HEK293 (cell line): ENCODE data around the gene KCP.

ENCODE experiments used
- CTCF ChIA-PET: fragments of 350-600 bp; formaldehyde crosslinking; extraction: SDS; loops from one replicate; lab custom pipeline; 2021; ENCODE audit warnings: antibody characterized with exemption; lab: Yijun Ruan, JAX
- POLR2A ChIA-PET: fragments of 300-600 bp; formaldehyde crosslinking; extraction: SDS; loops from one replicate; lab custom pipeline; 2020; ENCODE audit warnings: antibody characterized with exemption, inconsistent platforms; lab: Yijun Ruan, JAX
- H3K27ac ChIP-seq: fragments of 200-500 bp; sonication (Bioruptor generic); 2 replicates; pipeline ENCODE4 v1.5.1; 2014; ENCODE audit warnings: low read depth, low read length, control low read depth, inconsistent platforms; ENCODE audit errors: extremely low read depth
- H3K36me3 ChIP-seq, 2 experiments: fragments of 200-500 bp in 1 of 2; sonication (Bioruptor generic) in 1 of 2; 1 replicate in 1 of 2; 2 replicates in 1 of 2; pipeline ENCODE4 v1.5.1; 2014 to 2017; ENCODE audit warnings: inconsistent platforms in 2 of 2, low read length in 2 of 2; ENCODE audit not compliant: control insufficient read depth in 2 of 2, insufficient read depth in 1 of 2
- H3K4me1 ChIP-seq: fragments of 200-500 bp; sonication (Bioruptor generic); 2 replicates; pipeline ENCODE4 v1.5.1; 2014; ENCODE audit warnings: mild to moderate bottlenecking, low read length, inconsistent platforms; ENCODE audit not compliant: control insufficient read depth, insufficient read depth
- H3K4me3 ChIP-seq: 2 replicates; pipeline ENCODE4 v1.5.1; 2011; ENCODE audit warnings: low read depth, mild to moderate bottlenecking, control low read depth, low read length, moderate library complexity
- H3K9me3 ChIP-seq: fragments of 200-500 bp; sonication (Bioruptor generic); 2 replicates; pipeline ENCODE4 v1.5.1; 2014; ENCODE audit warnings: low read depth, low read length, inconsistent platforms; ENCODE audit not compliant: control insufficient read depth, insufficient read depth
- SCRT2 ChIP-seq: fragments of 450-650 bp; formaldehyde crosslinking; IDR thresholded peaks from 2 replicates; pipeline ENCODE4 v1.5.1; 2016; ENCODE audit warnings: missing biosample characterization, missing genetic modification characterization
- ZBTB8A ChIP-seq: fragments of 450-650 bp; formaldehyde crosslinking; IDR thresholded peaks from 2 replicates; pipeline ENCODE4 v1.5.1; 2016; ENCODE audit warnings: missing biosample characterization, missing genetic modification characterization
- ZFP3 ChIP-seq: fragments of 450-650 bp; formaldehyde crosslinking; IDR thresholded peaks from 2 replicates; pipeline ENCODE4 v1.5.1; 2016; ENCODE audit warnings: low read depth, missing biosample characterization, missing genetic modification characterization
- ZNF175 ChIP-seq: fragments of 450-650 bp; formaldehyde crosslinking; IDR thresholded peaks from 2 replicates; pipeline ENCODE4 v1.5.1; 2016; ENCODE audit warnings: missing biosample characterization, missing genetic modification characterization
- ZNF394 ChIP-seq: fragments of 450-650 bp; formaldehyde crosslinking; IDR thresholded peaks from 2 replicates; pipeline ENCODE4 v1.5.1; 2016; ENCODE audit warnings: missing biosample characterization, missing genetic modification characterization, mild to moderate bottlenecking, moderate library complexity, borderline replicate concordance
- ZNF473 ChIP-seq: fragments of 450-650 bp; formaldehyde crosslinking; IDR thresholded peaks from 2 replicates; pipeline ENCODE4 v1.5.1; 2017; ENCODE audit warnings: missing biosample characterization, missing genetic modification characterization
- ZNF48 ChIP-seq: fragments of 450-650 bp; formaldehyde crosslinking; IDR thresholded peaks from 2 replicates; pipeline ENCODE4 v1.5.1; 2016; ENCODE audit warnings: missing biosample characterization, missing genetic modification characterization
- ZNF529 ChIP-seq: fragments of 450-650 bp; formaldehyde crosslinking; IDR thresholded peaks from 2 replicates; pipeline ENCODE4 v1.5.1; 2017; ENCODE audit warnings: missing genetic modification characterization, missing biosample characterization; ENCODE audit not compliant: insufficient replicate concordance
- ZNF629 ChIP-seq: fragments of 450-650 bp; formaldehyde crosslinking; IDR thresholded peaks from 2 replicates; pipeline ENCODE4 v1.5.1; 2017; ENCODE audit warnings: missing biosample characterization, missing genetic modification characterization
- ZNF707 ChIP-seq: fragments of 450-650 bp; formaldehyde crosslinking; IDR thresholded peaks from 2 replicates; pipeline ENCODE4 v1.5.1; 2016; ENCODE audit warnings: missing biosample characterization, missing genetic modification characterization
- ZNF777 ChIP-seq: fragments of 450-650 bp; formaldehyde crosslinking; IDR thresholded peaks from 2 replicates; pipeline ENCODE4 v1.5.1; 2017; ENCODE audit warnings: missing biosample characterization, missing genetic modification characterization, borderline replicate concordance
- ZNF843 ChIP-seq: fragments of 450-650 bp; formaldehyde crosslinking; IDR thresholded peaks from 2 replicates; pipeline ENCODE4 v1.5.1; 2016; ENCODE audit warnings: missing biosample characterization, missing genetic modification characterization
- TF ChIP-seq, protein P1 (sequence below): fragments of 450-650 bp; formaldehyde crosslinking; optimal IDR thresholded peaks from 2 replicates; pipeline ENCODE3; 2016; ENCODE audit warnings: missing biosample characterization, mild to moderate bottlenecking, missing genetic modification characterization
- TF ChIP-seq, protein P2 (sequence below): fragments of 450-650 bp; formaldehyde crosslinking; IDR thresholded peaks from 2 replicates; pipeline ENCODE4 v1.5.1; 2017; ENCODE audit warnings: missing biosample characterization, missing genetic modification characterization
- TF ChIP-seq, protein P3 (sequence below): fragments of 450-650 bp; formaldehyde crosslinking; IDR thresholded peaks from 2 replicates; pipeline ENCODE4 v1.5.1; 2016; ENCODE audit warnings: missing biosample characterization, missing genetic modification characterization
- TF ChIP-seq, protein P4 (sequence below): fragments of 450-650 bp; formaldehyde crosslinking; IDR thresholded peaks from 2 replicates; pipeline ENCODE4 v1.5.1; 2016; ENCODE audit warnings: missing biosample characterization, missing genetic modification characterization, borderline replicate concordance
- TF ChIP-seq, protein P5 (sequence below): fragments of 450-650 bp; formaldehyde crosslinking; IDR thresholded peaks from 2 replicates; pipeline ENCODE4 v1.5.1; 2017; ENCODE audit warnings: missing biosample characterization, missing genetic modification characterization
- TF ChIP-seq, protein P6 (sequence below): fragments of 450-650 bp; formaldehyde crosslinking; IDR thresholded peaks from 2 replicates; pipeline ENCODE4 v1.5.1; 2017; ENCODE audit warnings: missing biosample characterization, mild to moderate bottlenecking, missing genetic modification characterization, moderate library complexity

Gene KCP

DNA sequence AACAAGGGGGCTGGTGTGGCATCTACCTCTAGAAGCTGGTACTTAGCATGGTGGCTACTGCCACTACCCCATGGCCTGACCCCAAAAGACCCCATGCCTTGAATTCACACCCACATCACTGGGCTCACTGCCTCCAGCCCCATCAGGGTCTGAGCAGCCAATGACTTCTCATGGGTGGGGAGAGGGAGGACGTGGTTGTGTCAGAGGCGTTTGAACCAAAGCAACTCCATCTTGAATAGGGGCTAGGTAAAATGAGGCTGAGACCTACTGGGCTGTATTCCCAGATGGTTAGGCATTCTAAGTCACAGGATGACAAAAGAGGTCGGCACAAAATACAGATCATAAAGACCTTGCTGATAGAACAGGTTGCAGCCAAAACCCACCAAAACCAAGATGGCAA lies 15.2 kb downstream of the KCP start:
- no peaks in the 10 kb centered on the region for H3K9me3 ChIP-seq
- POLR2A ChIA-PET: no interaction called here
- no peak overlapping the region for H3K27ac ChIP-seq
- no peak for TF ChIP-seq SCRT2
- no peak for TF ChIP-seq ZNF48 (tag by site-specific recombination)
- CTCF ChIA-PET: interaction anchor here (1.5 kb wide), 1 partner anchor 12 kb away, joined by 4 read pairs; no protein-coding TSS in a partner anchor
- H3K4me1 ChIP-seq: no peaks in the 10 kb centered on the region
- no peaks in the 10 kb centered on the region for H3K36me3 ChIP-seq
- no peak overlapping the region for H3K4me3 ChIP-seq

DNA sequence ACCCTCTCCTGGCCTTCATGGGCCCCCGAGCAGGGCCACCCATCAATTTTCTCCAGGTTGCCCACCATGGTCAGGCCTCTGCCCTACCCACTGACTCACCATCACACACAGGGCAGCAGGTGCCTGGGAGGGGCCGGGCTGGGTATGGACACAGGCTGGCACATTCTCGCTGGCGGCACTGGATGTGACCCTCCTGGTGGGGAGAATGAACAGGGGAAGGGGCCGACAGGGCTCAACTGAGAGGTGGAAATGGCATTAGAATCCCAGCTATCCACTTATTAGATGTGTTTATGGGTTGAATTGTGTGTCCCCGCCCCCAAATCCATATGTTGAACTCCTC lies 16.4 kb downstream of the KCP start:
- H3K36me3 ChIP-seq: no peaks in the 10 kb centered on the region
- no peak overlapping the region for H3K4me3 ChIP-seq
- CTCF ChIA-PET: interaction anchor here (1.0 kb wide), 1 partner anchor 11 kb away, joined by 6 read pairs; no protein-coding TSS in a partner anchor
- POLR2A ChIA-PET: no interaction called here
- no peaks in the 10 kb centered on the region for H3K4me1 ChIP-seq
- H3K9me3 ChIP-seq: no peaks in the 10 kb centered on the region
- TF ChIP-seq ZBTB8A: no peak
- no peak for TF ChIP-seq ZNF843
- no peak for TF ChIP-seq ZFP3 (tag by site-specific recombination)
- TF ChIP-seq ZNF777: no peak
- no peak for TF ChIP-seq ZNF175
- TF ChIP-seq, protein P1, sequence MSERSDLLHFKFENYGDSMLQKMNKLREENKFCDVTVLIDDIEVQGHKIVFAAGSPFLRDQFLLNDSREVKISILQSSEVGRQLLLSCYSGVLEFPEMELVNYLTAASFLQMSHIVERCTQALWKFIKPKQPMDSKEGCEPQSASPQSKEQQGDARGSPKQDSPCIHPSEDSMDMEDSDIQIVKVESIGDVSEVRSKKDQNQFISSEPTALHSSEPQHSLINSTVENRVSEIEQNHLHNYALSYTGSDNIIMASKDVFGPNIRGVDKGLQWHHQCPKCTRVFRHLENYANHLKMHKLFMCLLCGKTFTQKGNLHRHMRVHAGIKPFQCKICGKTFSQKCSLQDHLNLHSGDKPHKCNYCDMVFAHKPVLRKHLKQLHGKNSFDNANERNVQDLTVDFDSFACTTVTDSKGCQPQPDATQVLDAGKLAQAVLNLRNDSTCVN (tag by site-specific recombination): no peak
- TF ChIP-seq, protein P2, sequence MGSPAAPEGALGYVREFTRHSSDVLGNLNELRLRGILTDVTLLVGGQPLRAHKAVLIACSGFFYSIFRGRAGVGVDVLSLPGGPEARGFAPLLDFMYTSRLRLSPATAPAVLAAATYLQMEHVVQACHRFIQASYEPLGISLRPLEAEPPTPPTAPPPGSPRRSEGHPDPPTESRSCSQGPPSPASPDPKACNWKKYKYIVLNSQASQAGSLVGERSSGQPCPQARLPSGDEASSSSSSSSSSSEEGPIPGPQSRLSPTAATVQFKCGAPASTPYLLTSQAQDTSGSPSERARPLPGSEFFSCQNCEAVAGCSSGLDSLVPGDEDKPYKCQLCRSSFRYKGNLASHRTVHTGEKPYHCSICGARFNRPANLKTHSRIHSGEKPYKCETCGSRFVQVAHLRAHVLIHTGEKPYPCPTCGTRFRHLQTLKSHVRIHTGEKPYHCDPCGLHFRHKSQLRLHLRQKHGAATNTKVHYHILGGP (tag by site-specific recombination): no peak
- TF ChIP-seq, protein P3, sequence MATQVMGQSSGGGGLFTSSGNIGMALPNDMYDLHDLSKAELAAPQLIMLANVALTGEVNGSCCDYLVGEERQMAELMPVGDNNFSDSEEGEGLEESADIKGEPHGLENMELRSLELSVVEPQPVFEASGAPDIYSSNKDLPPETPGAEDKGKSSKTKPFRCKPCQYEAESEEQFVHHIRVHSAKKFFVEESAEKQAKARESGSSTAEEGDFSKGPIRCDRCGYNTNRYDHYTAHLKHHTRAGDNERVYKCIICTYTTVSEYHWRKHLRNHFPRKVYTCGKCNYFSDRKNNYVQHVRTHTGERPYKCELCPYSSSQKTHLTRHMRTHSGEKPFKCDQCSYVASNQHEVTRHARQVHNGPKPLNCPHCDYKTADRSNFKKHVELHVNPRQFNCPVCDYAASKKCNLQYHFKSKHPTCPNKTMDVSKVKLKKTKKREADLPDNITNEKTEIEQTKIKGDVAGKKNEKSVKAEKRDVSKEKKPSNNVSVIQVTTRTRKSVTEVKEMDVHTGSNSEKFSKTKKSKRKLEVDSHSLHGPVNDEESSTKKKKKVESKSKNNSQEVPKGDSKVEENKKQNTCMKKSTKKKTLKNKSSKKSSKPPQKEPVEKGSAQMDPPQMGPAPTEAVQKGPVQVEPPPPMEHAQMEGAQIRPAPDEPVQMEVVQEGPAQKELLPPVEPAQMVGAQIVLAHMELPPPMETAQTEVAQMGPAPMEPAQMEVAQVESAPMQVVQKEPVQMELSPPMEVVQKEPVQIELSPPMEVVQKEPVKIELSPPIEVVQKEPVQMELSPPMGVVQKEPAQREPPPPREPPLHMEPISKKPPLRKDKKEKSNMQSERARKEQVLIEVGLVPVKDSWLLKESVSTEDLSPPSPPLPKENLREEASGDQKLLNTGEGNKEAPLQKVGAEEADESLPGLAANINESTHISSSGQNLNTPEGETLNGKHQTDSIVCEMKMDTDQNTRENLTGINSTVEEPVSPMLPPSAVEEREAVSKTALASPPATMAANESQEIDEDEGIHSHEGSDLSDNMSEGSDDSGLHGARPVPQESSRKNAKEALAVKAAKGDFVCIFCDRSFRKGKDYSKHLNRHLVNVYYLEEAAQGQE (tag by site-specific recombination): no peak
- no peak for TF ChIP-seq ZNF707 (tag by site-specific recombination)
- TF ChIP-seq, all 188 proteins: peak for 0
- no peak overlapping the region for H3K27ac ChIP-seq

DNA sequence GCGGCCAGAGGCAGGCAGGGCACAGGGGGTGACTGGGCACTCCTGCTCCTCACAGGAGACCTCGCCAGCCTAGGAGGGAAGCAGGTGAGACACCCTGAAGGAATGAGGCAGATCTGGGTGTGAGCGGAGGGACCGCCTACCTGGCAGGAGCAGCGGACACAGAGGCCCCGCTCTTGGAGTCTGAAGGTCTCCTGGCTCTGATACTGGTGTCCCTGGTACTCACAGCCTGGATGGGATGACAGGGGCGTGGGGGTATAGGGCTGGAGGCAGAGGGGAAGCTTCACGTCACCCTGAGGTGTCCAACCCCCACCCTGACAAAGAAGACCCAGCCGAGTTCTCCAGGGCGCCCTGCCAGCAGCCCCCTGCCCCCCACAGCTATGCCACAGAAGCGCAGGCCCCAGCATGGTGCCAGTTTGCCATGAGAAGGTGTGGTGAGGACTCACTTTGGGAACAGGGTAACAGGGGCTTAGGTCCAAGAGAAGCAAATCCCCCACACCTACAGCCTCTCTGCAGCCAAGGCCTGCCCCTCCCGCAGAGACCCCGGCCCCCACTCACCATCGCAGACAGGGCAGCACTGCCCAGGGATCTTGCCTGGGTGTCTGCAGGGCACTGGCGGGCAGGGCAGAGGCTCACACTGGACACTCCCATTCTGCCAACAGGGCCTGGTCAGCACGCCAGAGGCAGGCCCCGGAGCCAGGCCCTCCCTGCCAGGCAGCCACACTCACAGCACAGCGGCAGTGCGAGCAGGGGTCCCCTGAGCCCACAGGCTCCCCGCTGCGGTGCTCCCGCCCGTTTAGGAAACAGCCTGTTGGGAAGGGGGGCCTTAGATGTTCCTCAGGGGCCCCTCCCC lies 17.0 kb downstream of the KCP start:
- ChIA-PET CTCF (interaction anchor here (1.0 kb wide), 2 partner anchors 10 kb away, joined by 5 to 6 read pairs; no protein-coding TSS in a partner anchor), POLR2A (no interaction called here)
- TF ChIP-seq, protein P4, sequence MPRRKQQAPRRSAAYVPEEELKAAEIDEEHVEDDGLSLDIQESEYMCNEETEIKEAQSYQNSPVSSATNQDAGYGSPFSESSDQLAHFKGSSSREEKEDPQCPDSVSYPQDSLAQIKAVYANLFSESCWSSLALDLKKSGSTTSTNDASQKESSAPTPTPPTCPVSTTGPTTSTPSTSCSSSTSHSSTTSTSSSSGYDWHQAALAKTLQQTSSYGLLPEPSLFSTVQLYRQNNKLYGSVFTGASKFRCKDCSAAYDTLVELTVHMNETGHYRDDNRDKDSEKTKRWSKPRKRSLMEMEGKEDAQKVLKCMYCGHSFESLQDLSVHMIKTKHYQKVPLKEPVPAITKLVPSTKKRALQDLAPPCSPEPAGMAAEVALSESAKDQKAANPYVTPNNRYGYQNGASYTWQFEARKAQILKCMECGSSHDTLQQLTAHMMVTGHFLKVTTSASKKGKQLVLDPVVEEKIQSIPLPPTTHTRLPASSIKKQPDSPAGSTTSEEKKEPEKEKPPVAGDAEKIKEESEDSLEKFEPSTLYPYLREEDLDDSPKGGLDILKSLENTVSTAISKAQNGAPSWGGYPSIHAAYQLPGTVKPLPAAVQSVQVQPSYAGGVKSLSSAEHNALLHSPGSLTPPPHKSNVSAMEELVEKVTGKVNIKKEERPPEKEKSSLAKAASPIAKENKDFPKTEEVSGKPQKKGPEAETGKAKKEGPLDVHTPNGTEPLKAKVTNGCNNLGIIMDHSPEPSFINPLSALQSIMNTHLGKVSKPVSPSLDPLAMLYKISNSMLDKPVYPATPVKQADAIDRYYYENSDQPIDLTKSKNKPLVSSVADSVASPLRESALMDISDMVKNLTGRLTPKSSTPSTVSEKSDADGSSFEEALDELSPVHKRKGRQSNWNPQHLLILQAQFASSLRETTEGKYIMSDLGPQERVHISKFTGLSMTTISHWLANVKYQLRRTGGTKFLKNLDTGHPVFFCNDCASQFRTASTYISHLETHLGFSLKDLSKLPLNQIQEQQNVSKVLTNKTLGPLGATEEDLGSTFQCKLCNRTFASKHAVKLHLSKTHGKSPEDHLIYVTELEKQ: no peak
- TF ChIP-seq ZNF394 (no peak), ZNF529 (tag by site-specific recombination) (no peak), ZNF175 (no peak), ZNF473 (no peak), ZNF629 (tag by site-specific recombination) (no peak)
- TF ChIP-seq, protein P5, sequence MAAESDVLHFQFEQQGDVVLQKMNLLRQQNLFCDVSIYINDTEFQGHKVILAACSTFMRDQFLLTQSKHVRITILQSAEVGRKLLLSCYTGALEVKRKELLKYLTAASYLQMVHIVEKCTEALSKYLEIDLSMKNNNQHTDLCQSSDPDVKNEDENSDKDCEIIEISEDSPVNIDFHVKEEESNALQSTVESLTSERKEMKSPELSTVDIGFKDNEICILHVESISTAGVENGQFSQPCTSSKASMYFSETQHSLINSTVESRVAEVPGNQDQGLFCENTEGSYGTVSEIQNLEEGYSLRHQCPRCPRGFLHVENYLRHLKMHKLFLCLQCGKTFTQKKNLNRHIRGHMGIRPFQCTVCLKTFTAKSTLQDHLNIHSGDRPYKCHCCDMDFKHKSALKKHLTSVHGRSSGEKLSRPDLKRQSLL (tag by site-specific recombination): no peak
- TF ChIP-seq, protein P6, sequence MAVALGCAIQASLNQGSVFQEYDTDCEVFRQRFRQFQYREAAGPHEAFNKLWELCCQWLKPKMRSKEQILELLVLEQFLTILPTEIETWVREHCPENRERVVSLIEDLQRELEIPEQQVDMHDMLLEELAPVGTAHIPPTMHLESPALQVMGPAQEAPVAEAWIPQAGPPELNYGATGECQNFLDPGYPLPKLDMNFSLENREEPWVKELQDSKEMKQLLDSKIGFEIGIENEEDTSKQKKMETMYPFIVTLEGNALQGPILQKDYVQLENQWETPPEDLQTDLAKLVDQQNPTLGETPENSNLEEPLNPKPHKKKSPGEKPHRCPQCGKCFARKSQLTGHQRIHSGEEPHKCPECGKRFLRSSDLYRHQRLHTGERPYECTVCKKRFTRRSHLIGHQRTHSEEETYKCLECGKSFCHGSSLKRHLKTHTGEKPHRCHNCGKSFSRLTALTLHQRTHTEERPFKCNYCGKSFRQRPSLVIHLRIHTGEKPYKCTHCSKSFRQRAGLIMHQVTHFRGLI (tag by site-specific recombination): no peak

More for the DNA sequence above, 17.0 kb downstream of the KCP start:
- Histone ChIP-seq H3K4me3 (no peak overlapping the region), H3K27ac (no peak overlapping the region), H3K4me1 (no peaks in the 10 kb centered on the region), H3K9me3 (no peaks in the 10 kb centered on the region), H3K36me3 (no peaks in the 10 kb centered on the region)
